ENCODE measurements around the gene KHDRBS2.

KHDRBS2 gene

DNA sequence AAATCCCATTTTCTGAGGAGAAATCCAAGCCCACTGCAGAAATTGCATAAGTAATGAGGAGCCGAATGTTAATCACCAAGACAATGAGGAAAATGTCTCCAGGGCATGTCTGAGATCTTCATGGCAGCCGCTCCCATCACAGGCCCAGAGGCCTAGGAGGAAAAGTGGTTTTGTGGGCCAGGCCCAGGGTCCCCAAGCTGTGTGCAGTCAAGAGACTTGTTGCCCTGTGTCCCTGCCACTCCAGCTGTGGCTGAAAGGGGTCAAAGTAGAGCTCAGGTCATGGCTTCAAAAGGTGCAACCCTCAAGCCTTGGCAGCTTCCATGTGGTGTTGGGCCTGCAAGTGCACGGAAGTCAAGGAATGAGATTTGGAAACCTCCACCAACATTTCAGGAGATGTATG, 276.6 kb downstream of the KHDRBS2 start:
- DNase-seq: no peak

DNA sequence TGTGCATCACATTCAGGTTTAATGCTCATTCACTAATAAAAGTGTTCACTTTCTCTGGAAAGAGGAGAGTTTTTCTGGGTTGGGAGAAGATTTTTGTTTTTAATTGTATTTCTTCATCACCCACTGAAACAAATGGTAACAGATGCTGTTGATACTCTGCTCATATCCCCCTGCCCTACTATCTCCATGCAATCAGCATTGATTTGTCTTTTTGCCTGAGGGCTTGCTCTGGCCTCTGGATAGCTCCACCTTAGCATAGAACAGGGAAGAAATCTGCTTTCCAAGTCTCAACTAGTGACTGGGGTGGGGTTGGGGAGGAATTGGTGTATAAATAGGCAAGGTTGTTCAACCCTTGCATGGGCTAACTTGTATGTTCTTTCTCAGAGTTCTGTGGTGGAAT, 296.4 kb downstream of the KHDRBS2 start:
- no peak for DNase-seq

DNA sequence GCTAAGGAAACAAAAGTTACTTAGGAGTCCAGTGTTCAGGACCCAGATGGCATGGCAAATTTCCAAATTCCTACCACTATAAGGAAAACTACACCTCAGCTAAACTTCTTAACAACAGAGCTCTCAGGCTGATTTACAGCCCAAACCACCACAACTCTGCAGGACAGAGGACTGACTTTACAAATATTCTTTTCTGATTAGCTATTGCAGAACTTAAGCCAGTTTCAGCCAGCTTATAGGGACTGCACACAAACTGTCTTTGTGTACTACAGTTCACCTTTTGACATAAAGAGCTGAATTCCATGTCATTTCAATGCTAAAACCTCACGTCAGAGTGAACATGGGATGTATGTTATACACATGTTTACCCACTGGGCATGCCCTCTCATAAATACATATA, 305.4 kb downstream of the KHDRBS2 start:
- DNase-seq: no peak

DNA sequence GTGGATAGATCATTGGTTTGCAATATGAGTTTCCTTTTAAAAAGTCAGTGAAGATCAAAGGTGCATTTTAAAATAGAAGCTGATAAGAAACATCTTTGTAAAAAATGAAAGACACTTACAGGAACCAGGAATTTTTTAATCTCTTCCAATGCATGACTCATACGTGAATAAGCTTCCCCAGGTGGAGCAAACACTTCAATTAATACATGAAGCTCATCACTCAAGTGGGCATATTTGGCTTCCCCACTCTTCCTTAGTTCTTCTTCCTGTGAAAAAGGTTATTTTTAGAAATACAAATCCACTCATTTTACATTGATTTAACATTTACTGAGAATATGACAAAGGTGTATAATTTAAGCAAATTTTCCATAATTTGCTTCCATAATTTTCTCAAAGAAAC, 308.1 kb downstream of the KHDRBS2 start:
- no peak for DNase-seq

DNA sequence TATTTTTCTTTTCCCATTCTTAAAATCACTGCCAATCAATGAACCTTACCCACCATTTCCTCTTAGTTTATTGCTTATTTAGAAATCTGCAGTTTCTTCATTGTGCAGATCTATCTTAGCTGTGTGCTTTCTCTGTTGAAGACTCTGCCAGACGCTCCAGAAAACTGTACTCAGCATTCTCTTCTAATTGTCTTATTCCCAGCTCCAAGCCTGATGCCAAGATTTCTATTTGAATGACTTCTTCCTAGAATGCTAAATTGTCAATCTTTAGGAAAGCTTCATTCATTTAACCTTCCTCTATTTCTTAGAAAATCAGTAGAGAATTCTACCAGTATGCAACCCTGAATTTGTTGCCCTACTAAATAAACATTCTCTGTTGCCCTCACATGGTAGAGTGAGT, 308.9 kb downstream of the KHDRBS2 start:
- no peak for DNase-seq

DNA sequence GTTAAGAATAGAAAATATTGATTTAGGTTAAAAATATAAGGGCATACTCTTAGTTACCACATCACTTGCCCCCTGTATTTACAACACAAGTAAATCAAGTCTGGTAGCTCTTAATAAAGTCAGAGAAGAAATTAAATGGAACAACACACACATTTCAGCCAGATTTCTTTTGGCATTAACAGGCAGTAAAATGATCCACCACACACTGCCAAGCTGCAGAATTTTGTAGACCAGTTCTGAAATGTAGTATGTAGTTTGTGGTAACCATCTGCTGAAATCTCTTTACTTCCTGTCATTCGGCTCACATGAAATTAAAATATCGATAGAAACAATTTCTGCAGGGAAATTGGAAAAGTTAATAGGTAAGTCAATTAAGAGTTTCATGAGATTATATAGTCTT, 326.8 kb downstream of the KHDRBS2 start:
- no peak for DNase-seq

DNA sequence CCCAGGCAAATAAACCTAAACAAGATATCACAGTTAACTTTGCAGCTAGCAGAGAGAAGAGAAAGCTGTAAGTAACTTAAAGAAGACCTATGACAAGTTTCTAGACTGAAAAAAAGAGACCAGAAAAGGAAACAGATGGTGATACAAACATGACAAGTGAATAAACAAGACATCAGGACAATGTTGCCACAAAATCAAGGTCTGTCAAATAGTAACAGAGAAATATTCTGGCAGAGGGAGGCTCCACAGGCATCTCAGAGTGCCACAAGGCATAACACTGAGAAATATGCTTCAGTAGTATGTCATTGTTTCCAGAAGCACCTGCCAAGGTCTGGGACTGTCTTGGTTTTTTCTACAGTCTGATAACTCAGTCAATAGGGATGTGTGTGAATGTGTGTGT, 332.2 kb downstream of the KHDRBS2 start:
- no peak for DNase-seq

DNA sequence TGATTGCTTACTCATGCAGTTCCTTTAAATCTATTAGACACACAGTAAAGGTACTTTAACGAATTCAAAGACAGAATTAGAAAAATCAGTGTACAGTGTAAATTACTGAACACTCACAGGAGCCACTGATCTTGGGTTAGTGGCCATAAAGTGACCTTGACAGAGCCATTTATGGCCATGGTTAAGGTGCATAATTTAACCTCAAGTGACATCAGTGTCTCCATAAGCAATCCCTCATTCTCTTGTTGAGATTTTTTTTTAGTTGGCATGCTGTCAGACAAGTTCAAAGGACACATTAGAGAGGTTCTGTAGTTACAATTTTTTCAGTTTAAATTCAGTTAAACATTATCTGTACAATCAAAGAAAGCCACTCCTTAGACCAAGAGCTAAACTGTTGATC, 334.4 kb downstream of the KHDRBS2 start:
- no peak for DNase-seq

DNA sequence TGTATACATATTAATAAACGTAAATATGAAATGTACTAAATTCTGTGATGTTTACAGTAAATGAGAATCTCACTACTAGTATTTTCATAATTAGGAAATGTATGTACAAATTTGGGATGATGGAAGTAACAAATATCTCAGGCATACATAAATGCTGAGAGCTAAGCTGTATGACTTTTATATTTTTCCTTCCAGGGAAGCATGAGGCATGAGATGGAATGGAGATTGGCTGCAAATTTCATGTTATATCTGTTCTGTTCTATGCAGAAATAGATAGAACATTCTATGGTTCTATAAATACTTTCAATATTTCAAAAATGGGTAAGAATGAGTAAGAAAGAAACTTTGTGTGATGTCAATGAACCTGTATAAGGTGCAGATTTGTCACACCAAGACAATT, 335.2 kb downstream of the KHDRBS2 start:
- no peak for DNase-seq

DNA sequence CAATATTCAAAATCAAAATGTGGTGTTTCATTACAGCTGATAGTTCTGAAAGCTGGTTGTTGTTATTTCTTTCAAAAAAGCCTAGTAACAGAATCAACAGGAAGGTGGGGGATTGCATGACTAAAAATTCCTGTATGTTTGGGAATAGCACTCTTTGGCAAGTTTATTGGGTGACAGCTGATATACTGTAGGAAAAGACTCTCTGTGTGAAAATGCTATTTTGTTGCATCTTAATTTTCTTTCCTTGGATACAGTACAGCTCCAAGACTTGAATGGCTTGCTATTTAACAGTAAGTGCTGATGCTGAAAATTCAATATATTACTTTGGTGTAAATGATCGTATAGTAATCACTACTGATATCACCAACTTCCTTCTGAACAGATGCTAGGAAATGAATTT, 336.1 kb downstream of the KHDRBS2 start:
- no peak for DNase-seq

DNA sequence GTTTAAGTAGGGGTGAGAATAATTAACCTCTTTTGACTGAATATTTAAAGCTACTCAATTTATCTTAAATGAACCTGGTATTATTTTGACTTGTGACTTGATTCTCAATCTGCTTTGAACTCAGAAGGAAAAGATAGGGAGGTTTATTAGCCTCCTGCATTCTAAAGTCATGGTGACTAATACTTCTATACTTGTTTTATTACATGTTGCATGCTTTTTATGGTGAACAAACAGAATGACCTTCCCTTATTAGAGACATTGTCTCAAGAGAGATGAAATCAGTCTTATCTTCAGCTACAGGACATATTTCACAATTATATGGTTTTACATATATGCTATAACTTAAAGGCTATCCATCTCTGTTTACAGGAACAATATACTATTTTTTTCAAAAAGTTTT, 336.9 kb downstream of the KHDRBS2 start:
- no peak for DNase-seq

DNA sequence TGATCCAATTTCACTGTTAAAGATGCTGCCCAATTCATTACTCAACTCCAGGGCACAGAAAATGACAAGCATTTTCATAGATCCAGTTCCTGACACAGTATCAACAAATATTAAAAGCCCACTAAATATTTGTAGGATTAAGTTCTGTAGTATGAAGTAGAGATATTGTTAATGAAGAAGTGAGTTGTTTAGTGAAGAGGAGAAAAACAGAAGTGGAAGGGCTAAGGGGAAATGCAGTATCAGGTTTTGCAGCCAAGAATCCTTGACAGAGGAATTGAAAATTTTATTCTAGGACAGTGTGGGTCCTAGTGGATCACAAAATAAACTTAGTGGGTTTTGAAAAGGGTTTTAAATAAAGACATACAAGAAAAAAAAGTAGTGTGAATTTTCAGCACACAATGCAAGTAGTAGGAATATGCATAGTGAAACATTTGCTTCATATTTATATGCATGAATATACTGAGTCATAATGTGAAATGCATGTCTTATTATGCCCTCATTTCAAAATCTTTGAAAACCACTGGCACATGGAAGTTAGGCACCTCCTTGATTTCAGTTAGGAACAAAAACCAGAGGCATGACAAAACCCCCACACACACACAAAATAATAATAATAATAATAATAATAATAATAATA, 338.6 kb downstream of the KHDRBS2 start:
- DNase-seq: no peak

DNA sequence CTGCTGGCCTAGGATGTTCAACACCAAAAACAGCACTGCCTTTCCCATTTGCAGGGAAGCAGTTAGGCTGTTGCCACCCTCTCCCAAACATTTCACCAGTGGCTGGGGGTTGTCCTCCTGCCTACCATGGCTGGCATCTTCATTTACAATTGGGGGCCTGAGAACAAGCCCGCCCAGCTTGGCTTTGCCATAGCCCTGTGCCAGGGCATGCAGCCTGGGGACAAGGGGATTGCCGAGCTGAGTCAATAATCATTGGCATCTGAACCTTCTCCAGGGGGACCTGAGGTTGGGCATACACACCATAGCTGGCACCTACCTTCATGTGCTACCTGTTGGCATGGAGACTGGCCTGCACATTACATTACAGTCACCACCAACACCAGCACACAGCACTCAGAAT, 345.1 kb downstream of the KHDRBS2 start:
- DNase-seq: no peak

DNA sequence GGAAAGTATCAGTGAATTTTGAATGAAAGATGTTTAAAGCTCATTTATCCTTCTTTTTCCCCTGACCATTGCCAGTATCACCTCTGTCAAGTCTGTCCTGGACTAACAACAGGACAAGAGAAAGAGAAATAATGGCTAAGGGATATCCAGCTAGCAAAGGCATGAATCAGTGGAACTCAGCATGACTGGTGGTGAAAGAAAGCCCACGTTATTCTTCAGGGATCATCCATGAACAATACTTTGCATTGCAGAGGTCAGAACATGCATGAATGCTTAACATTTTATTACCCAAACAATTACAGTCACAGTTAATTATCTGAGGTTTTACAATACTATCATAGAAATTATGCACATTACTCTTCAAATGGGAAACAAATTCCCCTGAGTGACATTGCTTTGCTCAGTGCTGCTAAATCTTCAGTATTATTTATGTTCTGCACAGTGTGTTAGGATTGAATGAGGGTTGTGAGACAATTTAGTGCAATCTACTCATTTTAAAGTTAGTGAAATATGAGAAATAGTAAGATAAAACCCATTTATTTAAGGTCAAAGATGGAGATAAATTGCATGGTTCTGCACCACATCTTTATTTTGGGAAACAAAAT, 350.7 kb downstream of the KHDRBS2 start:
- no peak for DNase-seq

DNA sequence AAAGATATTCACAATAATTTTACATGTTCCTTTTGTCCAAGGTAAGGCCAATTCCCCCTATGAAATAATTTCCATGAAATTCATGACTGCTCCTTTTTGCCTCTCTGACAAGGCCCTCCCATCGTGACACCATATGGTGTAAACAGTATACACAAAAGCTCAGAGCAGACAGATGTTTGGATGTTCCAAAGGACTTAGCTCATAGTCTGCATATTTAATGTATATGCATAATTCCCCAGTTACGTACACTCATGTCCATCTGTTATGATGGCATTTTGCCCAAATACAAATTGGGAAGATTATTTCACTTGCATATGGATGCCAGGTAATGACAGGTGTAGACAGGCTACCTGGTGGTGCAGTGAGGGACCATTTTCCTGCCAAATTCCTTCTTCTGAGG, 376.5 kb downstream of the KHDRBS2 start:
- no peak for DNase-seq

DNA sequence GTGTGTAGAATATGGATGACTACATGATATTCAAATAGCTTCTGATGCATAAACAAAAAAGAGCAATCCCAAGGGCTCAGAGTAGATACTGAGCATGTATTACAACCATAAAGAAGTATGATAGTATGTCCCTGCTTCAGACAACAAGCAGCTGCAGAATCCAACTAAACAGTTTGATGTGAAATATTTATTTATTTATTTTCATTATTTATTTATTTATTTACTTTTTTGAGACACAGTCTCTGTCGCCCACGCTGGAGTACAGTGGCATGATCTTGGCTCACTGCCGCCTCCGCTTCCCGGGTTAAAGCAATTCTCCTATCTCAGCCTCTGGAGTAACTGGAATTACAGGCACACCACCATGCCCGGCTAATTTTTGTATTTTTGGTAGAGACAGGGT, 384.3 kb downstream of the KHDRBS2 start:
- DNase-seq: no peak

DNA sequence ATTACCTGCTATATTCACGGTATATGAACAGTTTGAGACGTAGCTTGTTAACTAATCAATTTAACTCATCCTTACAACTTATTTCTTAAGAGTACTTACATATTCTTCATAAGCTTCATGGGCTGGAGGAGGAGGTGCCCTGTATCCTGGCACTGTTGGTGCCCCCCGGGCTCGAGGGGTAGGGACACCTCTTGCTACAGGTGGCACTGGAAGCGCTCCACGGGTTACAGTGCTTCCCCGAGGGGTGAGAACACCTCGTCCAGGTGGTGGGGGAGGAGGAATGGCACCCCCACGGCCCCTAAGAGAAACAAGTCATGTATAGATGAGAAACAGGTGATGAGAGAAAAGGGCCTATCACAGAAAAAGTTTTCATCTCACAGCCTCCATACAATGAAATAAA, 391.5 kb downstream of the KHDRBS2 start:
- DNase-seq: no peak

DNA sequence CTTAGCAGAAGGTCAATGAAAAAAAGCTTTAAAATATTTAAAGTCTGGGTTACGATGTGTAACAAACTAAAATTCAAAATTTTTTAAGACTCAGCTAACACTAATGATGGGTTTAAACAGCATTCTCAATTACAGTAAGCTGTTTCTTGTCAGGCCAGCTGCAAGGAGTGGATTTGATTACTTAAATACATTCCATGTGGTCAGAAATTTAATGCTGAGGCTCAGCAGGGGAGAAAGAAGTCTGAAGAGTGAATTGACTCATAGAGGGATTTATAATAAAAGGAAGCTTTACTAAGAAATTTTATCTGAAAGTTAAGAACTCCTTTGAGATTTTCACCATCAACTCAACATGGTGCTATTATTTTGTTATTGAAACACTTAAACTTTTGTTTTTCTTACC, 398.6 kb downstream of the KHDRBS2 start:
- DNase-seq: no peak

DNA sequence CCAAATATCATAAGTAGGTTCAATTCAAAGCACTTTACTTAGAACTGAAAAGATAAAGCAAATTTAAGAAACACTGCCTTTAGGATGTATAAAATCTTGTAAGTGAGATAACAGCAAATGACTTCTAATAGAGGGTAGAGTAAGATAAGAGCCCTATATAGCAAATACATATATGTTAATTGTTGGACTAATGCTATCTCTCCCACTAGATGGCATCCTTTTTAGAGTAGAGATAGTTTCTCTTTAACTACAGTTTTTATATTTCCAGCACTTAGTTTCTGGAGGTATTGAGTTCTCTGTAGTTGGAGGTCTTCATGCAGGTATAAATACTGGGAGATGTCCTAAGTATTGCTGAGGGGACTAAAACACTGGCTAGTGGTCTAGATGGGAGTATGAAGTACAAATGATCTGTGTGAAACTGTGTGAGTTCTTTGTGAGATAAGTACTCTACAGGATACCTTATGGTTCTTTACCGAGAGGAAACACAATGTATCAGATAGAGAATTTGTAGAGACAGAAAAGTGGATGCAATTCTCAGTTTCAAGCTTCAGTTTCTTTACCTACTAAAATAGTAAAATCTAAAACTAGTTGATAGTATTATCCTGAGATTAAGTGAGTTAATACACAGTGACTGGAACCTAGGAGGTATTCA, 399.3 kb downstream of the KHDRBS2 start:
- no peak for DNase-seq

DNA sequence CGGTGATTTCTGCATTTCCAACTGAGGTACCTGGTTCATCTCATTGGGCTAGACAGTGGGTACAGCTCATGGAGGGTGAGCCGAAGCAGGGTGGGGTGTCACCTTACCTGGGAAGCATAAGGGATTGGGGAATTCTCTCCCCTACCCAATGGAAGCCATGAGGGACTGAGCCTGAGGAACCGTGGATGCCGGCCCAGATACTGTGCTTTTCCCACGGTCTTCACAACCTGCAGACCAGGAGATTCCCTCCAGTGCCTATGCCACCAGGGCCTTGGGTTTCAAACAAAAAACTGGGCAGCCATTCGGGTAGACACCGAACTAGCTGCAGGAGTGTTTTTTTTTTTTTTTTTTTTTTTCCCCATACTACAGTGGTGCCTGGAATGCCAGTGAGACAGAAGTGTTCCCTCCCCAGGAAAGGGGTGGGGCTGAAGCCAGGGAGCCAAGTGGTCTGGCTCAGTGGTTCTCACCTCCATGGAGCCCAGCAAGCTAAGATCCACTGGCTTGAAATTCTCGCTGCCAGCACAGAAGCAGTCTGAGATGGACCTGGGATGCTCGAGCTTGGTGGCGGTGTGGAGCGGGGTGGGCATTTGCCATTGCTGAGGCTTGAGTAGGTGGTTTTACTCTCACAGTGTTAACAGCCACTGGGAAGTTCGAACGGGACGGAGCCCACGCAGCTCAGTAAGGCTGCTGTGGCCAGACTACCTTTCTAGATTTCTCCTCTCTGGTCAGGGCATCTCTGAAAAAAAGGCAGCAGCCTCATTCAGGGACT, 416.2 kb downstream of the KHDRBS2 start:
- no peak for DNase-seq

DNA sequence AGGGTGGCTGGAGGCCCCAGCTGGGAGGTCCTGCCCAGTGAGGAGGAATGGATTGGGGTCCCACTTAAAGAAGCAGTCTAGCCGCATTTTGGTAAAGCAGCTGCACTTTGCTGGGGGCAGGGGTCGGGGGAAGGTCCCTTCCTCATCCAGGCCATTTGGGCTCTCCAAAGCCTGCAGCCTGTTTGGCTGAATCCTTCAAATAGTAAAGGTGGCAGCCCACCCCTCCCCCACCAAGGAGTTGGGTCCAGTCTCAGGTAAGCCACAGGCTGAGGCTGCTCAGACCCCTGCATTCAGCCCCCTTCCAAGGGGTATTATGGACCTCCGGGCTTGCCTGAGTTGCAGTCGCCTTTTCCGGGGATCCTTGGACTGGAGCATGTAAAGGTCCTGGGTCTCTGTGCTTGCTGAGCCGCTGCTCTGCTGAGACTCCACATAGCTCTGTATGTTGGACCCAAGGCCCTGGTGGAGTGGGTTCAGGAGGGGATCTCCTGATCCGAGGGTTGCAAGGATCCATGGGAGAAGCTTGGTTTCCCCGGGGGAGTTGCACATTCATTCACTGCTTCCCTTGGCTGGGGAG, 417.4 kb downstream of the KHDRBS2 start:
- DNase-seq: no peak

DNA sequence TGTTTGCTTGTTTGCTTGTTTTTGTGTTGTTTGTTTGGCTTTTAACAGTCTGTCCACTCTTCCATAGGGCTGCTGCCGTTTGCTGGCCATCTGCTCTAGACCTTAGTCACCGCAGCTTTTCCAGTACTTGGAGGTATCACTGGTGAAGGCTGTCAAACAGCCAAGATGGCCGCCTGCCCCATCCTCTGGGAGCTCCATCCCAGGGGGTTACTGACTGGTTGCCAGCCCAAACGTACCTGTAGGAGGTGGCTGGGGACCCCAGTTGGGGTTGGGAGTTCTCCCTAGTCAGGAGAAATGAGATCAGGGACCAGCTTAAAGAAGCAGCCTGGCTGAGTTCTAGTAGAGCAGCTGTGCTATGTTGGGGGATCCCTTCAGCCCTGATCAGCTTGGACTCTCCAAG, 418.4 kb downstream of the KHDRBS2 start:
- no peak for DNase-seq

DNA sequence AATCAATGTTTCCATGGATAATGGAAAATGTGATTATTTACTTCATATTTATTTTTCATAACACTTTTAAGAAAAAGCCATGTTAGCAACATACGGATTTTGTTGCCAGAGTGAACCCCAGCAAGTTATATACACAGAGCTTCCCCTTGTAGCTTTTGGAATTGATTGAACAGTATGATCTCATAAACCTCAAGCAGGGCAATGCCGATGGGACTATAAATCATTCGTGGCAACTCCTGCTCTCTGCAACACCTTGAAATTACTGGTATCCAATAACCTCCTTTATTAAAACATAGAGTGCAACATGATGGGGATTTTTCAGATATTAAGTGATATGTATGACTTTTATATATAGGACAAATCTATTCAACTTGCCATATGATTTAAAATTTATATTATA, 428.5 kb downstream of the KHDRBS2 start:
- DNase-seq: no peak

DNA sequence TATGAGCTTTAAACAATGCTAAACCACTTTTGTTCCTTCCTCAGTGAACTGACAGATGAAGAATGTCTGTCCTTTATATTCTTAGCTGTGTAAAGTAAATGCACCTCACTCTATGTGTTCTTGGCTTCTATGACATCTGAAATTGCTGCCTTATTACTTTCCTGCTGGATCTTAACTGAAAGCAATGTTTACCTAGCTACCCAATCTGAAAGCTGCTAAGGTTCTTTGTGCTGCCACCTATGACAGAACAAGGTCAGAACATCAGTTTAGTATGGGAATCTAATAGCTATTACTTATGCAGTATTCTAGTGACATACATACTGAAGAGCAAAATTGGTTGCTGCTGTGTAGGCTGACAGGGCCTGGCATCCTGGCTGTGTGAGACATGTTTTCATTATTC, 444.1 kb downstream of the KHDRBS2 start:
- no peak for DNase-seq
